Mucosa of descending colon (tissue), 3 donors: ENCODE data around the gene NEUROD6. TPM values are rescaled to one million over a fixed set of nuclear protein-coding genes. Genes with fewer than 3 reads are reported as not detected.

ENCODE experiments used
- ATAC-seq: fragments of 200-7000 bp; cut with Tn5 transposase; one replicate; pipeline ENCODE4 v1.9.1; 2020; ENCODE audit warnings: mild to moderate bottlenecking, moderate library complexity
- DNase-seq, 3 donors: peaks; one replicate each; pipeline ENCODE4 v3.0.0-alpha.2; 2020
- H3K36me3 ChIP-seq: fragments of 200-600 bp; one replicate; pipeline ENCODE4 v1.8.0; 2021; ENCODE audit warnings: low read depth, mild to moderate bottlenecking
- H3K4me1 ChIP-seq: fragments of 200-600 bp; one replicate; pipeline ENCODE4 v1.8.0; 2021; ENCODE audit warnings: low read depth, mild to moderate bottlenecking
- H3K4me3 ChIP-seq: fragments of 200-600 bp; one replicate; pipeline ENCODE4 v1.8.0; 2021; ENCODE audit warnings: mild to moderate bottlenecking
- H3K9me3 ChIP-seq: fragments of 200-600 bp; one replicate; pipeline ENCODE4 v1.8.0; 2021; ENCODE audit warnings: mild to moderate bottlenecking
- intact Hi-C, 2 donors: fragments of 100-400 bp; cut with DNase I in 1 of 2; cut with micrococcal nuclease in 1 of 2; formaldehyde crosslinking; loops; one replicate each; pipeline versions ENCODE4 v1.11.0 to v1.11.1; 2022; cut with DNase I, micrococcal nuclease
- total RNA-seq, 3 donors: library from RNA; stranded (reverse); fragmentation: NEBNext Ultra II Directional in 2 of 3; extraction: Animal tissue kit (Norgen Biotek cat#: 25700) in 2 of 3; gene quantifications; one replicate each; pipeline versions ENCODE4 v1.2.1 to v1.2.4, GENCODE V29; 2021 to 2023
- TF ChIP-seq, protein P1 (sequence below): fragments of 200-600 bp; IDR thresholded peaks from one replicate; pipeline ENCODE4 v1.8.0; 2022; ENCODE audit warnings: antibody characterized with exemption, mild to moderate bottlenecking
- donor health status: DM: no; HTN: no; CAD: no; lungs with moderate emphysema.
- donor health status: DM: no; HTN: no; CAD: no.
- donor health status: DM: no; HTN: yes; CAD: no.

Gene NEUROD6
- total RNA-seq, 3 donors from 2014 or later: not detected

GRCh38 chr7:31309407-31309806 lies 31.1 kb downstream of the NEUROD6 start:
- DNase-seq (no peak), ATAC-seq (no peak)
- intact Hi-C loops: no loop called here
- TF ChIP-seq, protein P1, sequence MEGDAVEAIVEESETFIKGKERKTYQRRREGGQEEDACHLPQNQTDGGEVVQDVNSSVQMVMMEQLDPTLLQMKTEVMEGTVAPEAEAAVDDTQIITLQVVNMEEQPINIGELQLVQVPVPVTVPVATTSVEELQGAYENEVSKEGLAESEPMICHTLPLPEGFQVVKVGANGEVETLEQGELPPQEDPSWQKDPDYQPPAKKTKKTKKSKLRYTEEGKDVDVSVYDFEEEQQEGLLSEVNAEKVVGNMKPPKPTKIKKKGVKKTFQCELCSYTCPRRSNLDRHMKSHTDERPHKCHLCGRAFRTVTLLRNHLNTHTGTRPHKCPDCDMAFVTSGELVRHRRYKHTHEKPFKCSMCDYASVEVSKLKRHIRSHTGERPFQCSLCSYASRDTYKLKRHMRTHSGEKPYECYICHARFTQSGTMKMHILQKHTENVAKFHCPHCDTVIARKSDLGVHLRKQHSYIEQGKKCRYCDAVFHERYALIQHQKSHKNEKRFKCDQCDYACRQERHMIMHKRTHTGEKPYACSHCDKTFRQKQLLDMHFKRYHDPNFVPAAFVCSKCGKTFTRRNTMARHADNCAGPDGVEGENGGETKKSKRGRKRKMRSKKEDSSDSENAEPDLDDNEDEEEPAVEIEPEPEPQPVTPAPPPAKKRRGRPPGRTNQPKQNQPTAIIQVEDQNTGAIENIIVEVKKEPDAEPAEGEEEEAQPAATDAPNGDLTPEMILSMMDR: no peak
- Histone ChIP-seq H3K36me3 (no peaks in the 10 kb centered on the region), H3K4me3 (no peak overlapping the region), H3K4me1 (no peaks in the 10 kb centered on the region), H3K9me3 (no peaks in the 10 kb centered on the region)

DNA sequence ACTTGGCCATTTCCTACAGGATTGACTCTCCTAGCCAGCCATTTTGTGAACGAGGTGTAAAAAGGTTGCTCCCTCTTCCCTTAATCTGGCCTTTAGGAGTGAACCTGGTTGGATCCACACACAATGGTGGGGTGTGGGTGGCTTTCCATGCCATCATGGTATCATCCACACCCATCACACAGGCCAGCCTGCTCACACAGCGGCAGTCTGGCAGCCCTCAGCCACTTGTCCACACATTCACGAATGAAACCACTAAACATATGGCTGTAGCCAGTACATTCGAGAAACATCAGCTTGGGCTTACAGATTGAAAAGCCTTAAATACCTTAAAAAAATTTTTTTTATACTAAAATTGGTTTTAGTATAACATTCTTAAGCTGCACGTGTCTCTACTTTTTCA lies 31.9 kb downstream of the NEUROD6 start:
- intact Hi-C loops: no loop called here
- no peak for ATAC-seq

DNA sequence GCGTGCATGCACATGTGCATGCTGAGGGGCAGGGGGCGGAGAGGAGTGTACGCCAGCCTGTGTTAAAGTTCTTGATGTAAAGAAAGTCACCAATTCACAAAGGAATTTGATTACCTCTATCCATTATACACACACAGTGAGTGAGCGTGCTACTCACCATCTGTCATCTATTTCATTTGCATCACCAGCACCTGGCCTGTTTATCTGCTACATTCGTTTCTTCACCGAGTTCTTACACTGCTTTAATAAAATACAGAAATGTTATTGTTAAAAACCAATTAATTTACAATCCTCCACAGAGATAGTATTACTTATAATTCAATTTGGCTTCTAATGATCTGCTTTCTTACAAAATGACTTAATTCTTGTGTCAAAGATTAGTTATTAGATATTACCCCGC lies 32.6 kb downstream of the NEUROD6 start:
- H3K9me3 ChIP-seq: no peaks in the 10 kb centered on the region
- no peak for DNase-seq
- H3K4me1 ChIP-seq: no peaks in the 10 kb centered on the region
- H3K36me3 ChIP-seq: no peaks in the 10 kb centered on the region
- intact Hi-C loops: no loop called here
- H3K4me3 ChIP-seq: no peak overlapping the region
- no peak for ATAC-seq
- TF ChIP-seq, protein P1: no peak

More for the DNA sequence above, 31.9 kb downstream of the NEUROD6 start:
- no peaks in the 10 kb centered on the region for H3K36me3 ChIP-seq
- TF ChIP-seq, protein P1: no peak
- H3K9me3 ChIP-seq: no peaks in the 10 kb centered on the region
- no peak for DNase-seq
- H3K4me1 ChIP-seq: no peaks in the 10 kb centered on the region
- no peak overlapping the region for H3K4me3 ChIP-seq

DNA sequence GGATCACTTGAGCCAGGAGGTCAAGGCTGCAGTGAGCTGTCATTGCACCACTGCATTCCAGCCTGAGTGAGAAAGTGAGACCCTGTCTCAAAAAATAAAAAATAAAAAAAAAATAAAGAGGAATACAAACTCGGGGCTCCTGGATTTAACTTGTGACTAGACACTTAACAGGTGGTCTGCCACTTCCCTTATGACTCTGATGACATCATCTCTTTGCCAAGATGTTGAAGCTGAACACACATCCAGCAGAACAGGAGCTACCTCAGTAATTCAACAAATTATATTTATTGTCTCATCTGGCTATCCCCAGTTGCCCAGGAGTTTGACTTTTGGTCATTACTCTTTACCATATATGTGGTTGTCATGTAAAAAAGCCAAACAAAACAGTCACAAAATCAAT lies 35.3 kb downstream of the NEUROD6 start:
- no peaks in the 10 kb centered on the region for H3K4me1 ChIP-seq
- no peak overlapping the region for H3K4me3 ChIP-seq
- no peaks in the 10 kb centered on the region for H3K9me3 ChIP-seq
- TF ChIP-seq, protein P1: no peak
- no peaks in the 10 kb centered on the region for H3K36me3 ChIP-seq
- no peak for ATAC-seq
- intact Hi-C loops: no loop called here
- no peak for DNase-seq

DNA sequence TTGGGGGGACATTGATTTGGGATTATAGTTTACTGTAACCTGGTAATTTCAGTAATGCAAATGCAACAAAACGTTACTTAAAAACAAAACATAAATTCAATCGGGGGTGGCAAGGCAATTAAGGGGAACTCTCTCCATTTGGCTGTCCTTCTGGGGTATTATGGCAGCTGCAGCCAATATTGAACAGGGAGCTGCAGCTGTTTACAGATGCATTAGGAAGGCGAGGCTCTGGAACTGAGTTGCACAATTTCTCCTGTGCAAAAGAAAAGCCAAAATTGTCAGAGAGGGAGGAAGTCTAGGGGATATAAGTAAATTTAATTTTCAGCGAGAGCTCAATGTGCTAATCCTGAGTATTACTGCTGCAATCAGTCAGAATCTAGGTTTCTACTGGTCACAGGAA lies 36.1 kb downstream of the NEUROD6 start:
- no peaks in the 10 kb centered on the region for H3K4me1 ChIP-seq
- DNase-seq: no peak
- TF ChIP-seq, protein P1: no peak
- intact Hi-C loops: no loop called here
- no peak for ATAC-seq
- no peaks in the 10 kb centered on the region for H3K9me3 ChIP-seq
- H3K4me3 ChIP-seq: no peak overlapping the region
- no peaks in the 10 kb centered on the region for H3K36me3 ChIP-seq

- Histone ChIP-seq H3K9me3 (no peaks in the 10 kb centered on the region), H3K36me3 (no peaks in the 10 kb centered on the region), H3K4me1 (no peaks in the 10 kb centered on the region), H3K4me3 (no peak overlapping the region)
- no peak for ATAC-seq
- intact Hi-C loops: no loop called here
- TF ChIP-seq, protein P1: no peak
- no peak for DNase-seq
Measured at GRCh38 chr7:31302356-31302755, 38.2 kb downstream of the NEUROD6 start.
